HG03103 (cell line): ENCODE measurements around the gene BICD1.
"Not testable (repeated sequence)": the region's sequence is repeated elsewhere in the genome, so short reads cannot be mapped to it uniquely, and the experiment has no call there.

Source experiments
- ATAC-seq: cut with Tn5 transposase; IDR thresholded peaks from one replicate; pipeline ENCODE4 v1.9.1; 2021; ENCODE audit warnings: low read depth; ENCODE audit not compliant: unreplicated experiment

BICD1 gene

GRCh38 chr12:32272465-32272864 is 165.8 kb downstream of the BICD1 start:
- ATAC-seq: no peak

- ATAC-seq: no peak
Observed at GRCh38 chr12:32273063-32273522, 166.4 kb downstream of the BICD1 start.

GRCh38 chr12:32273712-32274111 is 167.1 kb downstream of the BICD1 start:
- ATAC-seq: peak; percentile 78

- no peak for ATAC-seq
Observed at GRCh38 chr12:32274665-32275064, 168.0 kb downstream of the BICD1 start.

GRCh38 chr12:32275520-32275919 is 168.9 kb downstream of the BICD1 start:
- ATAC-seq: not testable (repeated sequence)

- ATAC-seq: no peak
Observed at GRCh38 chr12:32277774-32278173, 171.1 kb downstream of the BICD1 start.

GRCh38 chr12:32281098-32281497 is 174.5 kb downstream of the BICD1 start:
- no peak for ATAC-seq

- no peak for ATAC-seq
Observed at GRCh38 chr12:32284561-32284960, 177.9 kb downstream of the BICD1 start.

GRCh38 chr12:32285021-32285420 is 178.4 kb downstream of the BICD1 start:
- no peak for ATAC-seq

GRCh38 chr12:32285489-32285888 is 178.8 kb downstream of the BICD1 start:
- no peak for ATAC-seq

GRCh38 chr12:32290411-32290810 is 183.8 kb downstream of the BICD1 start:
- no peak for ATAC-seq

GRCh38 chr12:32292151-32292550 is 185.5 kb downstream of the BICD1 start:
- ATAC-seq: no peak

GRCh38 chr12:32293808-32294419 is 187.3 kb downstream of the BICD1 start:
- ATAC-seq: no peak

- no peak for ATAC-seq
Observed at GRCh38 chr12:32296567-32296966, 189.9 kb downstream of the BICD1 start.

GRCh38 chr12:32298917-32299316 is 192.3 kb downstream of the BICD1 start:
- no peak for ATAC-seq

- no peak for ATAC-seq
Observed at GRCh38 chr12:32301216-32301615, 194.6 kb downstream of the BICD1 start.

GRCh38 chr12:32302218-32303173 is 195.8 kb downstream of the BICD1 start:
- peak; percentile 87 for ATAC-seq

- no peak for ATAC-seq
Observed at GRCh38 chr12:32303174-32303549, 196.5 kb downstream of the BICD1 start.

GRCh38 chr12:32305163-32305562 is 198.5 kb downstream of the BICD1 start:
- ATAC-seq: no peak

- ATAC-seq: no peak
Observed at GRCh38 chr12:32307326-32307725, 200.7 kb downstream of the BICD1 start.

- ATAC-seq: no peak
Observed at GRCh38 chr12:32309811-32310736, 203.4 kb downstream of the BICD1 start.
